Measurements from ENCODE around the gene ARL6IP6.

ARL6IP6 gene

DNA sequence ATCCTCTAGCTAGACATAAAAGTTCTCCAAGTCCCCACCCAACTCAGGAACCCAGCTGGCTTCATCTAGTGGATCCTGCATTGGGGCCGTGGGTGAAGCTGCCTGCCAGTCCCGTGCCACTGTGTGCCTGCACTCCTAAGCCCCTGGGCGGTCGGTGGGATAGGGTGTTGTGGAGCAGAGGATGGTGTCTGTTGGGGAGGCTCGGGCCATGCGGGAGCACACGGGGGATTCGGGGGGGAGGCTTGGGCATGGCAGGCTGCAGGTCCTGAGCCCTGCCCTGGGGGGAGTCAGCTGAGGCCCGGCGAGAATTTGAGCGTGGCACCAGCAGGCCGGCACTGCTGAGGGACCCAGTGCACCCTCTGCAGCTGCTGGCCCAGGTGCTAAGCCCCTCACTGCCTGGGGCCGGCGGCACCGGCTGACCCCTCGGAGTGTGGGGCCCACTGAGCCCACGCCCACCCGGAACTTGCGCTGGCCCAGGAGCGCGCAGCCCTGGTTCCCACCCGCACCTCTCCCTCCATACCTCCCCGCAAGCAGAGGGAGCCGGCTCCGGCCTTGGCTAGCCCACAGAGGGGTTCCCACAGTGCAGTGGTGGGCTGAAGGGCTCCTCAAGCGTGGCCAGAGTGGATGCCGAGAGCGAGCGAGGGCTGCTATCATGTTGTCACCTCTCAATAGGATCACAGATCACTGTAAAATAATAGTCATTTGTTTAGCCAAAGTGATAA, 86.4 kb downstream of the ARL6IP6 start:
- no peaks in the 10 kb centered on the region for H3K9me3 ChIP-seq (ENCODE audit: insufficient read depth, low read depth, low read length)
- no peak overlapping the region for H3K9ac ChIP-seq (ENCODE audit: low read depth, low read length, poor library complexity, severe bottlenecking)
- H3F3A ChIP-seq (ENCODE audit: low read depth), result no peaks in the 10 kb centered on the region
- H3K36me3 ChIP-seq (ENCODE audit: insufficient read depth, low read length), result no peaks in the 10 kb centered on the region
- H3K4me1 ChIP-seq (ENCODE audit: insufficient read depth, low read length, poor library complexity, severe bottlenecking), result no peaks in the 10 kb centered on the region
- H4K20me1 ChIP-seq (ENCODE audit: insufficient read depth, low read length, poor library complexity, severe bottlenecking), result no peaks in the 10 kb centered on the region
- H2AFZ ChIP-seq (ENCODE audit: low read length), result no peak overlapping the region
- H3K4me3 ChIP-seq (ENCODE audit: low read length, poor library complexity, severe bottlenecking), result no peak overlapping the region
- TF ChIP-seq, protein P1, sequence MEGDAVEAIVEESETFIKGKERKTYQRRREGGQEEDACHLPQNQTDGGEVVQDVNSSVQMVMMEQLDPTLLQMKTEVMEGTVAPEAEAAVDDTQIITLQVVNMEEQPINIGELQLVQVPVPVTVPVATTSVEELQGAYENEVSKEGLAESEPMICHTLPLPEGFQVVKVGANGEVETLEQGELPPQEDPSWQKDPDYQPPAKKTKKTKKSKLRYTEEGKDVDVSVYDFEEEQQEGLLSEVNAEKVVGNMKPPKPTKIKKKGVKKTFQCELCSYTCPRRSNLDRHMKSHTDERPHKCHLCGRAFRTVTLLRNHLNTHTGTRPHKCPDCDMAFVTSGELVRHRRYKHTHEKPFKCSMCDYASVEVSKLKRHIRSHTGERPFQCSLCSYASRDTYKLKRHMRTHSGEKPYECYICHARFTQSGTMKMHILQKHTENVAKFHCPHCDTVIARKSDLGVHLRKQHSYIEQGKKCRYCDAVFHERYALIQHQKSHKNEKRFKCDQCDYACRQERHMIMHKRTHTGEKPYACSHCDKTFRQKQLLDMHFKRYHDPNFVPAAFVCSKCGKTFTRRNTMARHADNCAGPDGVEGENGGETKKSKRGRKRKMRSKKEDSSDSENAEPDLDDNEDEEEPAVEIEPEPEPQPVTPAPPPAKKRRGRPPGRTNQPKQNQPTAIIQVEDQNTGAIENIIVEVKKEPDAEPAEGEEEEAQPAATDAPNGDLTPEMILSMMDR (conservative IDR thresholded peaks at IDR 0.05; ENCODE audit: low read length), result no peak
- TF ChIP-seq EZH2phosphoT487 (IDR thresholded peaks at IDR 0.05; ENCODE audit: borderline replicate concordance), result no peak
- H3K4me2 ChIP-seq (ENCODE audit: low read depth, low read length, poor library complexity, severe bottlenecking), result no peak overlapping the region
- no peaks in the 10 kb centered on the region for H3K27me3 ChIP-seq (ENCODE audit: insufficient read depth, low read length, poor library complexity, severe bottlenecking)
- H3K9me2 ChIP-seq (replicated peaks; ENCODE audit: low read depth, low read length), result no peaks in the 10 kb centered on the region; the same call in 1 of the 2 replicates
- H3K79me2 ChIP-seq (ENCODE audit: insufficient read depth, low read length), result no peaks in the 10 kb centered on the region

DNA sequence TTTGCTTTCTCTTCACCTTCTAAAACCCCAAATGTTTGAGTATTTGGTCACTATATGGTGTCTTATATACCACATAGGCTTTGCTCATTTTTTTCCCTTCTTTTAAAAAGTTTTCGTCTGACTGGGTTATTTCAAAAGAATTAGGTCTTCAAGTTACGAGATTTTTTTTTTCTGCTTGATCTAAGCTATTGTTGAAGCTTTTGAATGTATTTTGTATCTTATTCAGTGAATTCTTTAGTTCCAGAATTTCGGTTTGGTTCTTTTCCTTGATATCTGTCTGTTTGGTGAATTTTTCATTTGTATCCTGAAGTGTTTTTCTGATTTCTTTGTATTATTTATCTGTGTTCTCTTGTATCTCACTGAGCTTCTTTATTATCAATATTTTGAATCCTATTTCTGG, 93.5 kb downstream of the ARL6IP6 start:
- Histone ChIP-seq H3K4me1 (ENCODE audit: insufficient read depth, low read length, poor library complexity, severe bottlenecking) (no peaks in the 10 kb centered on the region), H2AFZ (ENCODE audit: low read length) (no peak overlapping the region), H3K27me3 (ENCODE audit: insufficient read depth, low read length, poor library complexity, severe bottlenecking) (no peaks in the 10 kb centered on the region), H3K79me2 (ENCODE audit: insufficient read depth, low read length) (no peaks in the 10 kb centered on the region), H3K4me3 (ENCODE audit: low read length, poor library complexity, severe bottlenecking) (no peak overlapping the region), H3K4me2 (ENCODE audit: low read depth, low read length, poor library complexity, severe bottlenecking) (no peak overlapping the region), H3K9me3 (ENCODE audit: insufficient read depth, low read depth, low read length) (0 out of 2 replicates have a peak, but pooled peaks cover 3% of the 10 kb centered on the region), H3K9me2 (replicated peaks; ENCODE audit: low read depth, low read length) (no peaks in the 10 kb centered on the region; the same call in 1 of the 2 replicates), H3K9ac (ENCODE audit: low read depth, low read length, poor library complexity, severe bottlenecking) (no peak overlapping the region), H4K20me1 (ENCODE audit: insufficient read depth, low read length, poor library complexity, severe bottlenecking) (no peaks in the 10 kb centered on the region), H3F3A (ENCODE audit: low read depth) (no peaks in the 10 kb centered on the region), H3K36me3 (ENCODE audit: insufficient read depth, low read length) (no peaks in the 10 kb centered on the region)
- TF ChIP-seq, protein P1 (conservative IDR thresholded peaks at IDR 0.05; ENCODE audit: low read length), result no peak
- TF ChIP-seq EZH2phosphoT487 (IDR thresholded peaks at IDR 0.05; ENCODE audit: borderline replicate concordance), result no peak
